Suprapubic skin (tissue), 4 donors: ENCODE data around the gene PXK.

Experiments
- POLR2A ChIP-seq, 2 donors: fragments of 450-650 bp; IDR thresholded peaks; one replicate each; pipeline ENCODE4 v1.6.1; 2017; ENCODE audit warnings: antibody characterized with exemption in 2 of 2, mild to moderate bottlenecking in 2 of 2, moderate library complexity in 2 of 2
- POLR2AphosphoS5 ChIP-seq, 3 donors: sonication (generic); formaldehyde crosslinking; IDR thresholded peaks; one replicate each; pipeline ENCODE4 v1.6.1; 2017; ENCODE audit warnings: antibody characterized with exemption in 3 of 3
- TF ChIP-seq, protein P1 (sequence below), 2 donors: fragments of 200-600 bp in 1 of 2; fragments of 450-650 bp in 1 of 2; sonication (generic) in 1 of 2; IDR thresholded peaks; one replicate each; pipeline ENCODE4 v1.5.1; 2016 to 2019; ENCODE audit warnings: antibody characterized with exemption in 2 of 2, mild to moderate bottlenecking in 1 of 2, moderate library complexity in 1 of 2

- TF ChIP-seq, protein P1, sequence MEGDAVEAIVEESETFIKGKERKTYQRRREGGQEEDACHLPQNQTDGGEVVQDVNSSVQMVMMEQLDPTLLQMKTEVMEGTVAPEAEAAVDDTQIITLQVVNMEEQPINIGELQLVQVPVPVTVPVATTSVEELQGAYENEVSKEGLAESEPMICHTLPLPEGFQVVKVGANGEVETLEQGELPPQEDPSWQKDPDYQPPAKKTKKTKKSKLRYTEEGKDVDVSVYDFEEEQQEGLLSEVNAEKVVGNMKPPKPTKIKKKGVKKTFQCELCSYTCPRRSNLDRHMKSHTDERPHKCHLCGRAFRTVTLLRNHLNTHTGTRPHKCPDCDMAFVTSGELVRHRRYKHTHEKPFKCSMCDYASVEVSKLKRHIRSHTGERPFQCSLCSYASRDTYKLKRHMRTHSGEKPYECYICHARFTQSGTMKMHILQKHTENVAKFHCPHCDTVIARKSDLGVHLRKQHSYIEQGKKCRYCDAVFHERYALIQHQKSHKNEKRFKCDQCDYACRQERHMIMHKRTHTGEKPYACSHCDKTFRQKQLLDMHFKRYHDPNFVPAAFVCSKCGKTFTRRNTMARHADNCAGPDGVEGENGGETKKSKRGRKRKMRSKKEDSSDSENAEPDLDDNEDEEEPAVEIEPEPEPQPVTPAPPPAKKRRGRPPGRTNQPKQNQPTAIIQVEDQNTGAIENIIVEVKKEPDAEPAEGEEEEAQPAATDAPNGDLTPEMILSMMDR (IDR thresholded peaks at IDR 0.05) = no peak
- TF ChIP-seq POLR2AphosphoS5 (IDR thresholded peaks at IDR 0.05) (no peak), POLR2A (IDR thresholded peaks at IDR 0.05) (no peak)
Measured at GRCh38 chr3:58429657-58430056, 97.0 kb downstream of the PXK start.
